Caco-2 (cell line): ENCODE data around the gene GNAS-AS1. TPM values are rescaled to one million over a fixed set of nuclear protein-coding genes. Genes with fewer than 3 reads are reported as not detected.
A peak's percentile ranks its signal among the peaks of the same experiment; 100 is the strongest.

Source experiments
- BruUV-seq: library from RNA; stranded (reverse); fragments of 400-500 nt; replicated peaks from 2 replicates; lab custom pipeline; 2021; lab: Mats Ljungman, UMichigan
- CTCF ChIA-PET: fragments of 300-600 bp; sonication (Branson Sonifier 250); formaldehyde crosslinking; loops from one replicate; lab custom pipeline; 2022; ENCODE audit warnings: antibody characterized with exemption; lab: Charles Lee
- POLR2A ChIA-PET: fragments of 300-600 bp; sonication (Branson Sonifier 250); formaldehyde crosslinking; loops from one replicate; lab custom pipeline; 2022; ENCODE audit warnings: antibody characterized with exemption; lab: Charles Lee
- DNase-seq, 2 experiments: peaks; one replicate each; pipeline versions ENCODE4 v3.0.0 to v3.0.0-alpha.2; 2020 to 2022
- H3K27me3 ChIP-seq: replicated peaks from 2 replicates; pipeline ENCODE4 v1.6.0; 2011; ENCODE audit warnings: low read length; ENCODE audit not compliant: control insufficient read depth, insufficient read depth
- H3K36me3 ChIP-seq: 2 replicates; pipeline ENCODE4 v1.5.1; 2011; ENCODE audit warnings: low read length; ENCODE audit not compliant: control insufficient read depth, insufficient read depth
- H3K4me1 ChIP-seq: fragments of 250-450 bp; sonication (Bioruptor Pico); 2 replicates; pipeline ENCODE4 v1.5.1; 2020; ENCODE audit warnings: mild to moderate bottlenecking
- H3K4me3 ChIP-seq: 2 replicates; pipeline ENCODE4 v1.5.1; 2011; ENCODE audit warnings: low read depth, mild to moderate bottlenecking, control low read depth, low read length
- H3K9me3 ChIP-seq: fragments of 250-450 bp; sonication (Bioruptor Pico); 2 replicates; pipeline ENCODE4 v1.5.1; 2020; ENCODE audit warnings: mild to moderate bottlenecking, moderate library complexity
- H3K27ac Mint-ChIP-seq: one replicate; pipeline ENCODE4 v1.8.0; 2022; ENCODE audit warnings: mixed read lengths; ENCODE audit not compliant: unreplicated experiment
- H3K27me3 Mint-ChIP-seq: one replicate; pipeline ENCODE4 v1.8.0; 2022; ENCODE audit warnings: mixed read lengths; ENCODE audit not compliant: insufficient read depth, unreplicated experiment
- H3K36me3 Mint-ChIP-seq: one replicate; pipeline ENCODE4 v1.8.0; 2022; ENCODE audit warnings: mild to moderate bottlenecking, mixed read lengths; ENCODE audit not compliant: insufficient read depth, unreplicated experiment
- H3K4me1 Mint-ChIP-seq: one replicate; pipeline ENCODE4 v1.8.0; 2022; ENCODE audit warnings: low read depth, mixed read lengths; ENCODE audit not compliant: unreplicated experiment
- H3K4me3 Mint-ChIP-seq: one replicate; pipeline ENCODE4 v1.8.0; 2022; ENCODE audit warnings: mild to moderate bottlenecking, moderate library complexity, mixed read lengths; ENCODE audit not compliant: unreplicated experiment
- H3K9me3 Mint-ChIP-seq: one replicate; pipeline ENCODE4 v1.8.0; 2022; ENCODE audit warnings: mixed read lengths; ENCODE audit not compliant: unreplicated experiment
- CTCF ChIP-seq, 2 experiments: fragments of 200-600 bp in 1 of 2; IDR thresholded peaks; 1 replicate in 1 of 2; 2 replicates in 1 of 2; pipeline versions ENCODE4 v1.5.1 to v1.8.0; 2011 to 2022; ENCODE audit warnings: antibody characterized with exemption in 1 of 2, control low read depth in 1 of 2, inconsistent platforms in 1 of 2, low read depth in 1 of 2, low read length in 1 of 2, mild to moderate bottlenecking in 1 of 2, moderate library complexity in 1 of 2; ENCODE audit not compliant: insufficient read depth in 1 of 2, severe bottlenecking in 1 of 2, unreplicated experiment in 1 of 2
- intact Hi-C: fragments of 100-400 bp; cut with micrococcal nuclease; formaldehyde crosslinking; loops from one replicate; pipeline ENCODE4 v1.10.0; 2022; ENCODE audit not compliant: unreplicated experiment
- total RNA-seq: library from RNA; stranded (reverse); gene quantifications from 2 replicates; pipeline ENCODE4 v1.2.3, GENCODE V29; 2022

The GNAS-AS1 gene
- total RNA-seq, 1 experiment from 2014 or later: 5.1 TPM

DNA sequence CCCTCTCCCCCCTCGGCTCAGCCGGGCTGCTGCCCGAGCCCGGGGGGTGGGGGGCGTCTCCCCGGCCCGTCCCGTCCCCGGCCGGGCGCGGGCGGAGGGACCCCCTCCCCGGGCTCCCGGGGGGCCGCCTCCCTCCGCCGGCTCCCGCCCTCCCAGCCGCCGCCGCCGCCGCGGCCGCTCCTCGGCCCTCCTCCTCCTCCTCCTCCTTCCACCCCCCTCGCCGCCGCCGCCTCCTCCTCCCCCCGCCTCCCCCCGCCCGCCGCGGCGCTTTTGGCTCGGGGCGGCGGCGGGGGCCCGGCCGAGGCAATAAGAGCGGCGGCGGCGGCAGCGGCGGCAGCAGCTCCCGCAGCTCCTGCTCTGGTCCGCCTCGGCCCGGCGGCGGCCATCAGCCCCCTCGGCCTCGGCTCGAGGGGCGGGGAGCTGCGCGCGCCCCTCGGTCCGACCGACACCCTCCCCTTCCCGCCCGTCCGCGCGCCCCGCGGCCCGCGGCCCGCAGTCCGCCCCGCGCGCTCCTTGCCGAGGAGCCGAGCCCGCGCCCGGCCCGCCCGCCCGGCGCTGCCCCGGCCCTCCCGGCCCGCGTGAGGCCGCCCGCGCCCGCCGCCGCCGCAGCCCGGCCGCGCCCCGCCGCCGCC is 40.5 kb upstream of the GNAS-AS1 start:
- no peaks in the 10 kb centered on the region for H3K27me3 Mint-ChIP-seq
- H3K27ac Mint-ChIP-seq: peak overlapping the region; percentile 95
- H3K36me3 Mint-ChIP-seq: peaks cover 51% of the 10 kb centered on the region

GRCh38 chr20:58890518-58891085 is 39.9 kb upstream of the GNAS-AS1 start:
- Mint-ChIP-seq H3K27me3 (no peaks in the 10 kb centered on the region), H3K4me3 (peak overlapping the region; percentile 99), H3K9me3 (no peaks in the 10 kb centered on the region), H3K36me3 (peaks cover 45% of the 10 kb centered on the region), H3K4me1 (peaks cover 7% of the 10 kb centered on the region), H3K27ac (peak overlapping the region; percentile 68)
- Histone ChIP-seq H3K9me3 (peaks cover 3% of the 10 kb centered on the region), H3K4me1 (peaks cover 26% of the 10 kb centered on the region), H3K27me3 (no peaks in the 10 kb centered on the region), H3K4me3 (peak overlapping the region; percentile 98), H3K36me3 (no peaks in the 10 kb centered on the region)
- peak; percentile 83 to 90 for DNase-seq
- ChIA-PET POLR2A (interaction anchor here (0.5 to 1.1 kb wide), 3 partner anchors 27 to 282 kb away, joined by 3 to 6 read pairs (median 3); partner anchors contain the start of gene ATP5F1E), CTCF (no interaction called here)
- TSS peak; percentile 82 for BruUV-seq
- intact Hi-C loops: loop anchor here (2.0 kb wide), 1 partner anchor 142 kb away; the partner anchor contains the start of gene ATP5F1E
- TF ChIP-seq CTCF (IDR thresholded peaks at IDR 0.05; ENCODE audit: insufficient read depth in 1 of 2, low read depth in 1 of 2, low read length in 1 of 2, severe bottlenecking in 1 of 2, unreplicated experiment in 1 of 2): no peak

More for the DNA sequence above, 40.5 kb upstream of the GNAS-AS1 start:
- Histone ChIP-seq H3K4me1 (peaks cover 26% of the 10 kb centered on the region), H3K4me3 (peak overlapping the region; percentile 98), H3K36me3 (no peaks in the 10 kb centered on the region), H3K27me3 (no peaks in the 10 kb centered on the region), H3K9me3 (no peaks in the 10 kb centered on the region)
- Mint-ChIP-seq H3K9me3 (no peaks in the 10 kb centered on the region), H3K4me1 (peaks cover 11% of the 10 kb centered on the region), H3K4me3 (peak overlapping the region; percentile 99)
- DNase-seq: peak; percentile 85 to 90
- ChIA-PET POLR2A (interaction anchor here (0.5 to 1.1 kb wide), 6 partner anchors 12 to 282 kb away, joined by 3 to 7 read pairs (median 4); partner anchors contain the start of gene ATP5F1E), CTCF (no interaction called here)
- no TSS peak for BruUV-seq
- TF ChIP-seq CTCF (IDR thresholded peaks at IDR 0.05; ENCODE audit: insufficient read depth in 1 of 2, low read depth in 1 of 2, low read length in 1 of 2, severe bottlenecking in 1 of 2, unreplicated experiment in 1 of 2): no peak
- intact Hi-C loops: loop anchor here (2.0 kb wide), 1 partner anchor 142 kb away; the partner anchor contains the start of gene ATP5F1E

GRCh38 chr20:58889798-58890517 is 39.3 kb upstream of the GNAS-AS1 start:
- Histone ChIP-seq H3K36me3 (no peaks in the 10 kb centered on the region), H3K27me3 (no peaks in the 10 kb centered on the region), H3K9me3 (peaks cover 7% of the 10 kb centered on the region), H3K4me1 (peaks cover 19% of the 10 kb centered on the region), H3K4me3 (peak overlapping the region; percentile 98)
- peaks cover 39% of the 10 kb centered on the region for H3K36me3 Mint-ChIP-seq
- TF ChIP-seq CTCF (IDR thresholded peaks at IDR 0.05; ENCODE audit: insufficient read depth in 1 of 2, low read depth in 1 of 2, low read length in 1 of 2, severe bottlenecking in 1 of 2, unreplicated experiment in 1 of 2): no peak
- H3K27me3 Mint-ChIP-seq: no peaks in the 10 kb centered on the region
- peak overlapping the region; percentile 99 for H3K4me3 Mint-ChIP-seq
- intact Hi-C loops: loop anchor here (2.0 kb wide), 1 partner anchor 143 kb away; the partner anchor contains the start of gene ATP5F1E
- no peak for DNase-seq
- CTCF ChIA-PET: no interaction called here
- peaks cover 4% of the 10 kb centered on the region for H3K4me1 Mint-ChIP-seq
- POLR2A ChIA-PET: interaction anchor here (0.6 kb wide), 1 partner anchor 10 kb away, joined by 3 read pairs; no protein-coding TSS in a partner anchor
- BruUV-seq: no TSS peak
- no peaks in the 10 kb centered on the region for H3K9me3 Mint-ChIP-seq
- no peak overlapping the region for H3K27ac Mint-ChIP-seq
